Psoas muscle (tissue), 8 donors: ENCODE measurements around the gene SLC26A8. TPM values are rescaled to one million over a fixed set of nuclear protein-coding genes. Genes with fewer than 3 reads are reported as not detected.

Source experiments
- ATAC-seq, 4 donors: fragments of 200-7000 bp; cut with Tn5 transposase; one replicate each; pipeline ENCODE4 v1.9.1; 2020; ENCODE audit warnings: moderate library complexity in 3 of 4, mild to moderate bottlenecking in 2 of 4
- DNase-seq, 2 donors: peaks; one replicate each; pipeline ENCODE4 v3.0.0-alpha.2; 2020
- H3K27ac ChIP-seq: fragments of 200-600 bp; one replicate; pipeline ENCODE4 v1.8.0; 2022
- H3K27me3 ChIP-seq, 3 donors: fragments of 200-600 bp in 1 of 3; one replicate each; pipeline versions ENCODE4 v1.6.1 to v1.8.0; 2013 to 2022; ENCODE audit warnings: low read length in 2 of 3, mild to moderate bottlenecking in 2 of 3, moderate library complexity in 1 of 3; ENCODE audit not compliant: insufficient read depth in 3 of 3
- H3K36me3 ChIP-seq, 2 donors: fragments of 200-600 bp in 1 of 2; one replicate each; pipeline versions ENCODE4 v1.6.1 to v1.8.0; 2013 to 2022; ENCODE audit warnings: low read depth in 1 of 2, mild to moderate bottlenecking in 1 of 2, moderate library complexity in 1 of 2; ENCODE audit not compliant: insufficient read depth in 1 of 2
- H3K4me1 ChIP-seq: fragments of 200-600 bp; one replicate; pipeline ENCODE4 v1.8.0; 2022
- H3K4me3 ChIP-seq: fragments of 200-600 bp; one replicate; pipeline ENCODE4 v1.8.0; 2022; ENCODE audit warnings: mild to moderate bottlenecking
- H3K9me3 ChIP-seq: fragments of 200-600 bp; one replicate; pipeline ENCODE4 v1.8.0; 2022
- CTCF ChIP-seq: fragments of 200-600 bp; IDR thresholded peaks from one replicate; pipeline ENCODE4 v1.8.0; 2022; ENCODE audit warnings: antibody characterized with exemption
- WGBS, 3 donors: extraction: QIAGEN DNeasy Blood & Tissue Kit; methylation state at CpG; one replicate each; pipeline versions ENCODE4 v1.1.6 to v1.1.7; 2013; 5-methylcytosine and 5-hydroxymethylcytosine counted together
- intact Hi-C, 2 donors: fragments of 100-400 bp; cut with DNase I; formaldehyde crosslinking; loops; one replicate each; pipeline versions ENCODE4 v1.11.0 to v1.14.2; 2022
- polyA plus RNA-seq, 3 donors: library from polyadenylated mRNA; stranded (reverse); fragments of 200-250 nt; gene quantifications; one replicate each; pipeline ENCODE4 v1.2.3, GENCODE V29; 2013
- total RNA-seq, 4 donors: library from RNA; stranded (reverse); fragmentation: NEBNext Ultra II Directional in 2 of 4; extraction: Animal tissue kit (Norgen Biotek cat#: 25700) in 2 of 4; gene quantifications; one replicate each; pipeline versions ENCODE4 v1.2.1 to v1.2.4, GENCODE V29; 2021 to 2023
- donor health status: healthy with polysubstance abuse.
- donor health status: DM: no; HTN: no; CAD: no; lungs with moderate emphysema.
- donor health status: Bipolar disorder and iron deficiency.
- donor health status: healthy.
- donor health status: DM: yes; HTN: yes; CAD: no.
- donor health status: DM: no; HTN: no; CAD: no.
- donor health status: DM: no; HTN: no; CAD: no.
- donor health status: DM: yes; HTN: yes; CAD: no.

The SLC26A8 gene
- total and polyA plus RNA-seq, 7 donors = 0.04 to 0.15 TPM; not detected in 5

GRCh38 chr6:36063318-36064060 is 39.0 kb upstream of the SLC26A8 start:
- Histone ChIP-seq H3K36me3 (peaks cover 7 to 23% of the 10 kb centered on the region in 2 donors), H3K27ac (no peak overlapping the region), H3K9me3 (no peaks in the 10 kb centered on the region), H3K27me3 (no peaks in the 10 kb centered on the region), H3K4me1 (peaks cover 49% of the 10 kb centered on the region), H3K4me3 (no peak overlapping the region)
- whole genome bisulfite sequencing, 3 donors = 73 to 84% (median 74%) methylated on average over 4 of the region's 4 CpGs
- DNase-seq = no peak
- intact Hi-C loops = no loop called here
- no peak for TF ChIP-seq CTCF
- peak in 2 of 4 donors; percentile 48 to 53 for ATAC-seq

DNA sequence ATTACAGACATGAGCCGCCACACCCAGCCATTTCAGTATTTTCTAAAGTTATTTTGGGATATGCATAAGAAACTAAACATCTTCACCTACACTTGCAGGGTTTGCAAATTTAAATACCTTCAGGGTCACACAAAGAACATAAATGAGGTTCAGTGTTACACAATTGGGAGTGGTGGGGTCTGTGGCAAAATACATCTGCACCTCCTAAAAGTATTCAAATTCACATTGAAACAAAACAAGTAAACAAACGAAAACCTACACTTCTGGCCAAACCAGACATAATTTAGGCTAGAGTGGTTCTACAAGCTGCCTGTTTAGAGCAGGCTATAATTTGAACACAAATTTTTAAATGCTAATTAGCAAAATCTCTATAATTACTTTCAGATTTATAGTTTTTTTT is 37.8 kb upstream of the SLC26A8 start:
- intact Hi-C loops = no loop called here
- Histone ChIP-seq H3K9me3 (no peaks in the 10 kb centered on the region), H3K4me3 (no peak overlapping the region), H3K4me1 (peaks cover 36% of the 10 kb centered on the region), H3K27me3 (no peaks in the 10 kb centered on the region), H3K27ac (no peak overlapping the region), H3K36me3 (peaks cover 7 to 23% of the 10 kb centered on the region in 2 donors)
- ATAC-seq (no peak), DNase-seq (no peak)
- TF ChIP-seq CTCF = no peak
- WGBS, 3 donors = 95 to 100% (median 96%) methylated on average over 2 of the region's 2 CpGs

GRCh38 chr6:36061236-36061635 is 36.8 kb upstream of the SLC26A8 start:
- Histone ChIP-seq H3K4me1 (peaks cover 31% of the 10 kb centered on the region), H3K4me3 (no peak overlapping the region), H3K27ac (no peak overlapping the region), H3K9me3 (no peaks in the 10 kb centered on the region), H3K27me3 (no peaks in the 10 kb centered on the region), H3K36me3 (peaks cover 7 to 23% of the 10 kb centered on the region in 2 donors)
- intact Hi-C loops = no loop called here
- WGBS, 3 donors = 46 to 66% (median 50%) methylated on average over 2 of the region's 2 CpGs
- no peak for ATAC-seq
- DNase-seq = no peak
- TF ChIP-seq CTCF = no peak

GRCh38 chr6:36056178-36056577 is 31.7 kb upstream of the SLC26A8 start:
- WGBS, 3 donors = 31 to 49% (median 42%) methylated on average over 1 of the region's 1 CpG
- H3K4me1 ChIP-seq = peaks cover 29% of the 10 kb centered on the region
- no peaks in the 10 kb centered on the region for H3K27me3 ChIP-seq
- H3K9me3 ChIP-seq = no peaks in the 10 kb centered on the region
- ATAC-seq (no peak), DNase-seq (no peak)
- intact Hi-C loops = no loop called here
- TF ChIP-seq CTCF = no peak
- H3K27ac ChIP-seq = no peak overlapping the region
- no peak overlapping the region for H3K4me3 ChIP-seq
- peaks cover 7 to 39% of the 10 kb centered on the region in 2 donors for H3K36me3 ChIP-seq

DNA sequence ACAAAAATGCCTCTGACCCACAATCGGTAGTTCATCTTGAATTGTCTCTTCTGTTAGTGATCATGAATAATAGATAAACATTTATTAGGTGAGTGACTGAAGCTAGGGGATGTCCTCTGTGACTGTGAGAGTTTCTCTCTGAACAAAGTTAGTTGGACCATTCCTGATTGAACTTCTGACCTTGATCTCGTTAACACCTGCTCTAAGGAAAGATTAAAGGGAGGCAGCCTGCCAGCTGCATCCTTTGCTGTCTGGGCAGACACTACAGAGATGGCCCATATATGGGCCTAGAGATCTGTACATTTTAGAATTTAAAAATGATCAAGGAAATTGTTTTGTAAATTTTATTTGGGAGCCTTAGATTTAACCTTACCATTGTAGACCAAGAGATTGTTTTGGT is 30.5 kb upstream of the SLC26A8 start:
- DNase-seq (no peak), ATAC-seq (no peak)
- intact Hi-C loops = no loop called here
- H3K27me3 ChIP-seq = no peaks in the 10 kb centered on the region
- H3K9me3 ChIP-seq = no peaks in the 10 kb centered on the region
- TF ChIP-seq CTCF = no peak
- peaks cover 34% of the 10 kb centered on the region for H3K4me1 ChIP-seq
- WGBS, 3 donors = 32 to 49% (median 43%) methylated on average over 2 of the region's 2 CpGs
- no peak overlapping the region for H3K4me3 ChIP-seq
- H3K36me3 ChIP-seq = peaks cover 7 to 29% of the 10 kb centered on the region in 2 donors
- no peak overlapping the region for H3K27ac ChIP-seq
